ENCODE data around the gene GAS7.

GAS7 gene

DNA sequence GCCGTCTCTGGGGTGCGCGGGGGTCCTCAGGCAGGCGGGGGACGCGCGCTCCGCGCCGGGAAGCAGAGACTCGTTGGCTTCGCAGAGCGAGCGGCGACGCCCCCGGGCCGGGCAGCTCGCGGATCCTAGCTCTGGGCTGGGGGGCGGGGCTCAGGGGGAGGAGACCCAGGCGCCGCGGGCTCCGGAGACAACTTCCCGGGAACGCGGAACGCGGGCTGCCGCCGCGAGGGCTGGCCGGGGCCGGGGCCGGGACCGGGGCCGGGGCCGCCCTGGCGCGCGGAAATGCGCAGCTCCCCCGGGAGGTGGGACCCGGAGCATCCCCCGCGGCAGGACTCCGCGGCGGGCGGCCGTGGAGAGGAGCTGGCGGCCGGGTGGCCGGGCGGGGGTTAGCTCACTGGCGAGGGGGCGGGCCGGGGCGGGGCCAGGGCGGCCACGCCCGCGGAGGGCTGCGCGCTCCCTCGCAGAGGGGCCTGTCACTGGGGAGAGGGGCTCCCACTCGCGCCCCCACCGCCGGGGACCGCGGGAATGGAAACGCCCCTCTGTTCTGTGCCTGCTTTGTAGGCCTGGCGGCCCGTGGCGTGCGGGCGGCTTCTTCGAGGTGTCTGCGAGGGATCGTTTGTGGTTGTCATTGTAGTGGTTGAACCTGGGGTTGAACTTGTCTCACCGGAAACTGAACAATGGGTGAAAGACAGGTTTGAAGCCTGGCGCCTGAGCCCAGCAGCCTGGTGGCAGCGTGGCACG lies at the start of gene GAS7:
GAS7 (minus strand) TSS at position 98 of the 741 bp plus-strand sequence.
- no peak for DNase-seq

DNA sequence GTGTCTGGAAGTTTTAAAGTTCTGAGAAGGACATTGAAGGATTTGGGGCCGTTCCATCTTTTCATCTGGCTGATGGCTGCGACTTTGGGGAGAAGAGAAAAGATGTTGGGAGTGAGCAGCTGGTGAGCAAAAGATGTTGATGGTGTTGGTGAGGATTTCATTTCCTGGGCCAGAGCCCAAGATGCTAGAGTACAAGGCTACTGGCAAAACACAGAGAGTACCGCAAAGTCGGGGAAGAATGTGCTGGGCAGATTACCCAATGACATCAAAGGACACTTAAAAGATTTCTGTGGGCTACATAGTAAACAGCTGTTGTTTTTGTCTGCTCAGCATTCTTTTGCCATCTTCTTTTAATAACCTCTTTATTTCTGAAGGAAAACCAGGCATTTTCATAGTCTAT lies 49.4 kb upstream of the GAS7 start:
- no peak for DNase-seq

DNA sequence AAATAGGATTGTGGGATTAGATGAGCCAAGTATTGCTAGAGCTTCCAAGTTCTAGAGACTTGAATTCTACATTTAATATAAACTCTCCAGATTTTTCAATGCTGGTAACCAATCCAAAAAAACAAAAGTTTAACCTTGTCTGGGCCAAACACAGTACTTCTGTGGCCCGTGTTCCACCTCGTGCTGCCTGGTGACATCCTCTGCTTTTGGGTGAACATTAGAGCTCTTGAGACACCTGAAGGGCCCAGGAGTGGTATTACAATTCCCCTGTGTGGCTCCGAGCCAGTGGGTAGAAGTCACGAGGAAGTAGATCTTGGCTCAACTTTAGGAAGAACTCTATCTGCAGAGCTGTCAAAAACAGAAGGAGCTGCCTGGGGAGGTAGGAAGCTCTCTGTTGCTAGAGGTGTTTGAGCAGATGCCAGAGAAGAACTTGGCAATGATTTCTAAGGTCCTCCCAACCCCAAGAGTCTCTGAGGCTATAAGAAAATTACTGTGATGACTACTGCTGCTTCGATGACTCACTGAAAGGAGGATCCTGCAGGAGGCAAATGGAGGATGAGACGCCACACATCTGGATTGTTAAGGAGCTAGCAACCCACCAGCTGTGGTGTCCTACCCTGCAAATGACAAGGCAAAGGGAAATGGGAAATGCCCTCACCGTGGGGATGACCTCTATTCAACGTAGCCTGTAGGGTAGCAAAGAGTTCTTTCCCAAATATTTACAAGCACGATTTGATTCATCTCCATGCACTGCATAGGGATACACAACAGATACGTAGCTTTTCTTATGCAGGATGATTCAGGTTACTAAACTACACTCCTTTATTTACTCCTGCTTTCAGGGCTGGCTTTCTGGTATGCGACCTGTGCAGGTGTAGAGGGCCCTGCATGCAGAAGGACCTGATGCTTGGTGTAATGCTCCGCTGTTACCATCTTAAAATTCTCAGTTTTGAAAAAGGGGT lies 45.8 kb upstream of the GAS7 start:
- no peak for DNase-seq

DNA sequence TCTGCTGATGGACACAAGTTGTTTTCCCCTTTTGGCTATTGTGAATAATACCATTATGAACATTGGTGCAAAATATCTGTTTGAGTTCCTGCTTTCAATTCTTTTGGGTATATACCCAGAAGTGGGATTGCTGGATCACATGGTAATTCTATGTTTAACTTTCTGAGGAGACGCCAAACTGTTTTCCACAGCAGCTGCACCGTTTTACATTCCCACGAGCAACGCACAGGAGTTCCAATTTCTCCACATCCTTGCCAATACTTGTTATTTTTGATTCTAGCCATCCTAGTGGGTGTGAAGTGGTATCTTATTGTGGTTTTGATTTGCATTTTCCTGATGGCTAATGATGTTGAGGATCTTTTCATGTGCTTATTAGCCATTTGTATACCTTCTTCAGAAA lies 43.4 kb upstream of the GAS7 start:
- no peak for DNase-seq

DNA sequence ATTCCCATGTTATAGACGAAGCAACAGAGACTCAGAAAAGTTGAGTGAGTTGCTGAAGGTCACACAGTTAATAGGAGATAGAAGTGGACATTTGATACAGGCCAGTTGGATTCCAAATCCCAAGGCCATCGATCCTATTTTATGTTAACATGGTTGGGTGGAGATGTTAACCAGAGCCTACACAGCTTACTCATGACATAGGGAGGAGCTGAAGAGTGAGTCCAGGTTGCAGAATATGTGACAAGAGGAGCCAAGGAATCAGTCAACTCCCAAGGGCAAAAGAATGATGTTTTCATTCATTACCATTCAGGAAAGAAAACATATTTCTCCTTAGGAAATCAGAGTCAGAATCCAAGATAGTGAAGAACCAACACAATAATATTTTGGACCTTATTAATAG lies 40.3 kb upstream of the GAS7 start:
- no peak for DNase-seq

DNA sequence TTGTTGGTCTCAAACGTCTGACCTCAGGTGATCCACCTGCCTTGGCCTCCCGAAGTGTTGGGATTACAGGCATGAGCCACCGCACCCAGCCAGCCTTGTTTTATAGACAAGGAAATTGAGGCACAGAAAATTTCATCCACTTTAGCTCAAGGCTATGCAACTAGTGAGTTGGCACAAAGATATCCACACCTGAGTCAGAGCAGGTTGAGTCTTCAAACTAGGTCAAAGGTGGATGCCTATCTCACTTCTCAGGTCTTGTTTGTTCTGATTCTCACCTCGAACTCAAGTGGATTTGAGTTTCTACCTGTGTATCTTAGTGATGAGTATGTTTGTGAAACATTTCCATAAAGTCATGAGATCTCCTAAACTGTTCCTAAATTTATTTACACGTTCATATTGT lies 35.6 kb upstream of the GAS7 start:
- no peak for DNase-seq

DNA sequence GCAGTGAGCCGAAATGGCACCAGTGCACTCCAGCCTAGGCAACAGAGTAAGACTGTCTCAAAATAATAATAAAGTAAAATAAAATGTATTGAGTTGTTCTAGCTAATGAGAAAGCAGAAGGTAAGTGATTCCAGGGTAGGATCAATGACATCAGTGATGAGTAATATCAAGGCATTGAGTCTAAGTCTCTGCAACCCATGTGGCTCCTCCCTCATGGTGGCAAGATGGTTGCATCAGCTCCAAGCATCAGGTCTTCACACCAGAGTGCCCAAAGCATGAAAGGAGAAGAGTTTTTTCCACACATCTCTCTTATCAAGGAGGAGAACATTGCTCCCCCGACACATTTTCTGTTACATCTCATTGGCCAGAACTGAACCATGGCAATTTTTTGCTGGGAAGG lies 34.8 kb upstream of the GAS7 start:
- DNase-seq = no peak

DNA sequence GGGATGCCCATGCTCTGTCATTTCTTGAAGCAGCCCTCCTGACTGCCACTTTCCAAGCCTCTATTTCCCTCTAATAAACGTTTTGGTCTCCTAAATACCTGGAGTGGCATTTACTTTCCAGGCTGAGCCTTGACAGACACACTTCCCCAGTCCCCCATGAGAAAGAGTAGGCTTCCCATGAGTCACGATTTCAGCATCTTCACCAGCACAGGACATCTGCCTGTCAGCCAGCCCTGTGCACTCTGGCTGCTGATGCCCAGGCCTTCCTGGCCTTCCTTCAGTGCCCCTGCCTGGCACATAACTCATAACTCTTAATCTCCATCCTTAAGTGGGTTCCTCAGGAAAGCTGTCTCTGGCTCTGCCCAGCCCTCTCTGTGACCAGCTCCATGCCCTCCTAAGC lies 30.8 kb upstream of the GAS7 start:
- DNase-seq = no peak

DNA sequence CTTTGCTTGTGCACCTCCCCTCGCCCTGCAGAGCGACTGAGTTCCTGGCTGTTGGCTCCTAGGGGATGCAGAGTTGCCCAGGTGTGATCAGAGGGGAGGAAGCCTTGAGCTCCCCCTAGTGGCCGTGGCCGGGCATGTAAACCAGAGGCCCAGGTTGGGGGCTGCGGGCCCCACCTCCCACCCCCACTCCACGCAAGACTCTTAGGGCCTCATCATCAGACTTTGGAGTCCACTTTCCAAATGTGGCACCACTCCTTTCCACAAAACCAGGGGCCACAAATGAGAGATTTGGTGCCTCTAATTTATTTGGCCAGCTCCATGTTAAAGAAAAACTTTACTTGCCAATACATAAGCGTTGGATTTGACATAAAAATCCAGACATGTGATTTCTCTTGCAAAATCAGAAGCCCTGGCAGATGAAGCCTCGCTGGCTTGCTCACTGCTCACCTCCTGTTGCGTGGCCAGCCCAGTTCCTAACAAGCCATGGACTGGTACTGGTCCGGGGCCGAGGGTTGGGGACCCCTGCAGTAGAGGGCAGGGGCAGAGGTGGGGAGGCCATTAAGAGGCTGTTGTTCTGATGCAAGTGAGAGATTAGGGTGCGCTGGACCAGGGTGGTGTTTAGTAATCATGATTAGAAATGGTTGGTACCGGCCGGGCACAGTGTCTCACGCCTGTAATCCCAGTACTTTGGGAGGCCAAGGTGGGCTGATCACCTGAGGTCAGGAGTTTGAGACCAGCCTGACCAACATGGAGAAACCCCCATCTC lies 28.7 kb upstream of the GAS7 start:
- no peak for DNase-seq

DNA sequence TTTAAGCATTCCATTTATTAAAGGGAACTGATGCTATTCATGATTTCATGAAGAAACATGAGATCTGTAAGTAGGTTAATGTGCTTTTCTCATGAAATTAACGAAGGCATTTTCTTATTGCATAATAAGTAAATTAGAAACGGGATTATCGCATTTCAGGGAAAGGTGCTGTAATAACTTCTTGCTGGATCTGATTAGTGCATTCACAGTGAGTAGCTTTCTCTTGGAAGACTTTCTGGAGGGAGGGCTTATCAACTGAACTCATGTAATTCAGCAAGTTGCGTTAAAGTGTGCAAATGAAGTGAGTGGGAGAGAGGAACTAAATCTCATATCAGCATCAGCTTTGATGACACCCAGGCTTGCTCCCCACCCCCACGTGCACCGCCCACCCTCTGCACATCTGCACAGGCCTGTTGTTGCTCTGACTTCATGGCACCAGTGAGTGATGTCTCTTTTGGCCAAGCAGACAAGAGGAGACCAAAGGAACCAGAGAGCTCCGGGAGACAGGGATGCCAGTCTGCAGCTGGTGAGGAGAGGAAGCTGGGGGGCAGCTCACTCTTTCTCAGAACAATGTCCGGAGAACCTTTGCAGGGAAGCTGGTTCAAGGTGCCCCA lies 26.3 kb upstream of the GAS7 start:
- DNase-seq = no peak

DNA sequence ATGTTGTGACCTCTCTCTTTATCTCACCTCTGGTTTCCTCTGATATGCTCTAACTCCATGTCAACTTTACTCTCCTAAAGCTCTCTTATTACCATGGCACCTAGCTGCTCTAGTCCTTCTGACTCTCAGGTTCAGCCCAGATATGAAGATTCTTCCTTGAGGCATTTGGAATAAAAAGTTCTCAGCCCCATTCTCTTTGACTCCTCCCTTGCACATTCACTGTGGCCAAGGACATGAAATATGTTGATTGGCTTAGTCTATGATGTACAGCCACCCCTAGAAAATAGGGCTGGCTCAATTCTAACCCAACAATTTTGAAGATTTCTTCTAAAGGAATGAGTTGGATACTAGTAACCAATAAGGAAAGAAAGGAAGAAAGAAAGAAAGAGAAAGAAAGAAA lies 20.8 kb upstream of the GAS7 start:
- DNase-seq = no peak

DNA sequence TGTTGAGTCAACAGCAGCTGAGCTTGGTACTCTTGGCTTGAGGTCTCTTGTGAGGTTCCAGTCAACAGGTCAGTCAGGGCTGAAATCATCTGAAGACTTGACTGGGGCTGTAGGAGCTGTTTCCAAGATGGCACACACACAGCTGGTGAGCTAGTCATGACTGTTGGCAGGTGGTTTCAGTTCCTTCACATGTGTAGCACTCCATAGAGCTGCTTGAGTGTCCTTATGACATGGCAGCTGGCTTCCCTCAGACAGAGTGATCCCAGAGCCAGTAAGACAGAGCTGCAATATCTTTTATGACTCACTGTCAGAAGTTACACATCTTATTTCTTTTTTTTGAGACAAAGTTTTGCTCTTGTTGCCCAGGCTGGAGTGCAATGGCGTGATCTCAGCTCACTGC lies 19.5 kb upstream of the GAS7 start:
- DNase-seq = no peak

DNA sequence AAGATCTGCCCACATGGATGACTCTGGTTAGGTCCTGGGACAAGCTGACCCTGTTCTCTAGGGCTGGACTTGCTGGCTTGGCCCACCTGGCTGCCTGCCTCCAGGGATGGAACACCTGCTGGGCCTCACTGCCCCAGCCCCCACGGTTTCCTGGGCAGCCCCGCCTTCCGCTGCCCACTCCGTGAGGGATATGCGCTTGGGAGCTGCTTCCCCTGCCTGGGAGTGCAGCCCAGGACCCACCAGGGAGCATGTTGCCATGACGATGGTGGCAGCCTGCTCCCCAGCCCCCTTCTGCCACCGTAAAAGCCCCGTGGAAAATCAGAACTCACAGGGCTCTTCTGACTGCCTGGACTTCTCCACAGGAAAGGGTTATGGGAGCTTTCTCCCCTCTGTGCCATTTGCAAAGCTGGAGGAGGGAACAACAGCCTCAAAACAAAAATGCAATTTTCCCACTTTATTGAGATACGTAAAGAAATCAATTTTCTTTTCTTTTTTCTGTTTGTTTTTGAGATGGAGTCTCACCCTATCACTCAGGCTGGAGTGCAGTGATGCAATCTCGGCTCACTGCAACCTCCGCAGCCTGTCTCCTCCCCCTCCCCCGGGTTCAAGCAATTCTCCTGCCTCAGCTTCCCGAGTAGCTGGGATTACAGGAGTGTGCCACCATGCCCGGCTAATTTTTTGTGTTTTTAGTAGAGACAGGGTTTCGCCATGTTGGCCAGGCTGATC lies 18.0 kb upstream of the GAS7 start:
- DNase-seq = no peak

DNA sequence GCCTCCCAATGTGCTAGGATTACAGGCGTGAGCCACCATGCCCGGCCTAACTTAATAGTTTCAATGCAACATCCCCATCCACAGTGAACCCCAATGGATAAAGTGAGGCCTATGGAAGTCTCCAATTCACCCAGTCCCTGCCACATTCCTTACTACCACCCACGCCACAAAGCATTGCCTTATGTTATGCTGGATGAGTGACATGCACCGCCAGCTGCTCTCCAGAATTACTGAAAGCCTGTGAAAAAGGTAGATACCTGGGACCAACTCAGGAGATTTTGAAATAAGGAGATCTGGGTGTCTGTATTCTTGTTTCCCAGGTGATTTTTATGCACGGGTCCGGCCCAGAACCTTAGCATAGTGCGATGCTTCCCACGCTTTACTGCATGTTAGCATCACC lies 16.9 kb upstream of the GAS7 start:
- DNase-seq = no peak

DNA sequence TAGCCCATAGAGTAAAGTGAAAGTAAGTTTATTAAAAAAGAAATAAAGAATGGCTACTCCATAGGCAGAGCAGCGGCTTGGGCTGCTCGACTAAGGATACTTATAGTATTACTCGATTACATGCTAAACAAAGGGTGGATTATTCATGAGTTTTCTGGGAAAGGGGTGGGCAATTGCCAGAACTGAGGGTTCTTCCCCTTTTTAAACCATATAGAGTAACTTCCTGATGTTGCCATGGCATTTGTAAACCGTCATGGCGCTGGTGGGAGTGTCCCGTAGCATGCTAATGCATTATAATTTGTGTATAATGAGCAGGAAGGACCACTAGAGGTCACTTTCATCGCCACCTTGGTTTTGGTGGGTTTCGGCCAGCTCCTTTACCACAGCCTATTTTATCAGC lies 13.3 kb upstream of the GAS7 start:
- DNase-seq = no peak

DNA sequence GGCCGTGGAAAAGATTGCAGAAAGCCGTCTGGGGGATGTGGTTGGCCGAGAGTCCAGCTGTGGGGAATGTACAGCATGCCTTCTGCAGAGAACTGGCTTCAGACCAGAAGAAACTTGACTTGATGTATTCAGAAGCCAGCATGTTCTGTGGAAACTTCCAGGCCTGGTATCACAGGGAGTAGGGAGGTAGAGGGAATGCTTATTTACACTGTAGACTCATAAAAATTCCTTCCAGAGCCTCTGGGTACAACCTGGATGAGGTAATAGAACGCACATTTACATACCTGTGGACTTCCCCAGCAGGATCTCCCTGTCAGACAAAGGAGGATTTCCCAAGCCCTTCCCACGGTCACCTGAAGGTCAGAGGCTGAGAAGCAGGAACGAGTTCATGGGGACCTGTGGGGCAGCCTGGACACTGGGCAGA lies 11.8 kb upstream of the GAS7 start:
- DNase-seq = no peak

DNA sequence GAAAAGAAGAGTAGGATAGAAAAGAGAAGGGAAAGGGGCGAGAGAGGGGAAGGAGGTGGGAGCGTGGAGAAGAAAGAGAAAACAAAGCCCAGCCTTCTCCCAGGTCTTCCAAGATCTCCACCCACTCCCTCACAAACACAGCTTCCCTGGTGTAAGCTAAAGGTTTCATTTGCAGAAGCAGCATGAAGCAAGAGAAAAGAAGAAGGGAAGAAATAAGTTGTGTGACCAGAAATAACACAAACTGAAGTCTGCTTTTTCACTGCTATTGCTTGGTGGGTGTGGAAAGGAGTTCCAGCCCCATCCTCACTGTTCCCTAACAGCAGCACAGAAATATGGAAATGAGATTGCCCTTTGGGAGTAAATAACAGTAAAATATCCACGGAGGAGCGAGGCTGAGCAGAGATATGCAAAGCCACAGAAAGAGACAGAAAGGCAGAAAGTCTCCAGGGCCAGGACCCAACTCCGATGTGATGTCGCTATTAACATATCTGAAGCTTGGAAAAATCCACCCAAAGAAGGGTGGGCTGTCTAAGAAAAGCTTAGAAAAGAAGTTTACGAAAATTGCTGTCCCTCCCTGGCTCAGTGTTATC lies 10.3 kb upstream of the GAS7 start:
- DNase-seq = no peak

DNA sequence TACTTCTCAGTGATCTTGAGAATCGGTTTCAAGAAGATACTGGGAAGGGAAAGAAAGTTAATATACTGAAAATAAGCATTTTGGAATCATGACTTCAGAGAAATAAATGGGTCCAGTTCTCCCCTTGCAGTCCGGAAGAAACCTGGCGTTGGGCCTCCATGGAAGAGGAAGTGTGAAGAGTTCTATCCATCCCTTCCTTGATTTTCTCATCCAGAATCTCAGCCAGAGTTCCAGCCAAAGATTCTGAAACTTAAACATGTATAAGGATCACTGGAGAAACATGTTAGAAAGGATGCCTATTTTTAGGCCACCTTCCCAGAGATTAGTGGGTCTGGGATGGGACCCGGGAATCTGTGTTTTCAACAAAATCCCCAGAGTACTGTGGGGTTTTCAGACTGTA lies 8.7 kb upstream of the GAS7 start:
- DNase-seq = no peak

DNA sequence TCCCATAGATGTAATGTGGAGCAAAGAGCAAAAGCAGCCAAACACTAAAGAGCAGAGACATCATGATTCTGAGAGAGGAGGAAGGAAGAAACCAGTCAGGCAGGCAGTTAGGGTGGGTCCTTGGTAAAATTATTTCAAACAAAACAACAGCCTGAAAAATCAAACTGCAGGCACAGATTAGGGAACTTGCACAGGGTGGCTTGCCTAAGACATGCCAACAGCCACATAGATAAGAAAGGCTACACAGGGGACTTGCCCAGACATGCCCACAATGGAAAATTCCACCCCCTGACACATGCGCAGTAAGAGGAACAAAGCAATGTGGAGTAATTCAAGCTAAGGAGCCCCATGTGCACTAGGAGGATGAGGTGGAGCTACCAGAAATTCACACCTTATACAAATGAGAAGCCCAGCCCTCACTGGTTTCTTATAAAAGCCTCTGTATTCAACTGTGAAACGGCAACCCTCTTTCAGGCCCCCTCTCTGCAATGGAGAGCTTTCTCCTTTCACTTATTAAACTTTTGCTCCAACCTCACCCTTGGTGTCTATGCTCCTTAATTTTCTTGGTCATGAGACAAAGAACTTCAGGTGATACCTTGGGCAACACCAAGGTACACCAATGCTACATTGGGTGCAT lies 7.3 kb upstream of the GAS7 start:
- no peak for DNase-seq

DNA sequence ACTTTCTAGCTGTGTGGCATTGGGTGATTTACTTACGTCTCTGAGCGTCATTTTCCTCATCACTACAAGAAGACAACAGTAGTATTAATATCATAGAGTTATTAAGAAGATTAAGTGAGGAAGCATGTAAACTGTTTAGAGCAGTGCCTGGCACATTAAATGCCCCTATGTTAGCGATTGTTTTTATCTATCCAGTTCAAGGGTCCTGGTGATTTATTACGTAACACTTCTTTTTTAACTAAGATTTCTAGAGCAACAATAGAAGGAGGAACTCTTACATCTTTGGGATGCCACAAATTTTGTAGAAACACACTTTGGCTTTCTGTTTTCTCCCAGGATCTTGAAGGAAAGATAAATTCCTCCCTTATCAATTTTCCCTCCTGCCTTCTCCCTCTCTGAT lies 3.3 kb upstream of the GAS7 start:
- DNase-seq = no peak

DNA sequence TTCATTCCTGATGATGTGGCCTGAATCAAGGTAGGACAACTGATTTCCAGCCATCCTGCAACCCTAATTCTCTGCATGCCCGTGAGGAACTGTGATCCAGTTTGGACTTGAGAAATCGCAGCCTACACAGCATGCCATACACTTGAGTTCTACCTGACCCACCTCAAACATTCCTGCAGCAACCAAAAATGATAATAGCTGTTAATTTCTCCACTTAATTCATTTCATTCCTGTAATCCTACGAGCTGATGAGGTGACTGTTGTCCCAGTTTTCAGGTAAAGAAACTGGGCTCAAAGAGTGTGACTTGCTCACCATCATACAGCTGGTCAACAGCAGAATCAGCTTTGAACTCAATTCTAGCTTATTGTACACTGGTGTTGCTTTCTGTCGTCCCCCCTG lies 2.2 kb upstream of the GAS7 start:
- no peak for DNase-seq

All from NCI-H1694 treated with DMSO at 0.1 percent for 48 hours (cell line).